NCI-H146 treated with DMSO at 0.1 percent for 48 hours (cell line): ENCODE measurements around the gene CD4.

Experiments
- DNase-seq: peaks from one replicate; lab custom pipeline; 2025; ENCODE audit not compliant: unreplicated experiment; lab: John Stamatoyannopoulos, UW

The CD4 gene

GRCh38 chr12:6765048-6765633 is 24.2 kb upstream of the CD4 start:
- DNase-seq, result peak; percentile 94

GRCh38 chr12:6765634-6766581 is 23.4 kb upstream of the CD4 start, which contains the start of gene PTMS:
TSS of gene PTMS (plus strand) at chr12:6766363. CDS start at chr12:6766706, 343 bp downstream.
- peak; percentile 97 for DNase-seq

- DNase-seq, result peak; percentile 45
Observed at GRCh38 chr12:6766651-6767349, 22.5 kb upstream of the CD4 start.

- DNase-seq, result no peak
Observed at GRCh38 chr12:6767353-6768319, 21.7 kb upstream of the CD4 start.

GRCh38 chr12:6768437-6768914 is 20.9 kb upstream of the CD4 start:
- no peak for DNase-seq

GRCh38 chr12:6768990-6769389 is 20.3 kb upstream of the CD4 start:
- no peak for DNase-seq

GRCh38 chr12:6769666-6770065 is 19.7 kb upstream of the CD4 start:
- DNase-seq, result no peak

- DNase-seq, result no peak
Observed at GRCh38 chr12:6770094-6770493, 19.2 kb upstream of the CD4 start.

GRCh38 chr12:6770600-6770999 is 18.7 kb upstream of the CD4 start:
- no peak for DNase-seq

- DNase-seq, result no peak
Observed at GRCh38 chr12:6771091-6771495, 18.2 kb upstream of the CD4 start.

GRCh38 chr12:6771509-6772330 is 17.6 kb upstream of the CD4 start:
- DNase-seq, result no peak

GRCh38 chr12:6772331-6772695 is 17.0 kb upstream of the CD4 start, which contains the start of gene LAG3:
TSS of gene LAG3 (plus strand) at chr12:6772520. CDS start at chr12:6772853, 333 bp downstream.
- no peak for DNase-seq

- DNase-seq, result no peak
Observed at GRCh38 chr12:6772726-6773589, 16.4 kb upstream of the CD4 start.

GRCh38 chr12:6773590-6774351 is 15.6 kb upstream of the CD4 start:
- DNase-seq, result no peak

- DNase-seq, result no peak
Observed at GRCh38 chr12:6774499-6775062, 14.7 kb upstream of the CD4 start.

GRCh38 chr12:6775185-6776174 is 13.8 kb upstream of the CD4 start:
- DNase-seq, result no peak
